GM18858 (cell line): ENCODE measurements around the gene ARID3A.

Source experiments
- ATAC-seq: cut with Tn5 transposase; IDR thresholded peaks from one replicate; pipeline ENCODE4 v1.9.1; 2021; ENCODE audit not compliant: unreplicated experiment

The ARID3A gene

GRCh38 chr19:960601-960938 is 34.7 kb downstream of the ARID3A start:
- no peak for ATAC-seq

DNA sequence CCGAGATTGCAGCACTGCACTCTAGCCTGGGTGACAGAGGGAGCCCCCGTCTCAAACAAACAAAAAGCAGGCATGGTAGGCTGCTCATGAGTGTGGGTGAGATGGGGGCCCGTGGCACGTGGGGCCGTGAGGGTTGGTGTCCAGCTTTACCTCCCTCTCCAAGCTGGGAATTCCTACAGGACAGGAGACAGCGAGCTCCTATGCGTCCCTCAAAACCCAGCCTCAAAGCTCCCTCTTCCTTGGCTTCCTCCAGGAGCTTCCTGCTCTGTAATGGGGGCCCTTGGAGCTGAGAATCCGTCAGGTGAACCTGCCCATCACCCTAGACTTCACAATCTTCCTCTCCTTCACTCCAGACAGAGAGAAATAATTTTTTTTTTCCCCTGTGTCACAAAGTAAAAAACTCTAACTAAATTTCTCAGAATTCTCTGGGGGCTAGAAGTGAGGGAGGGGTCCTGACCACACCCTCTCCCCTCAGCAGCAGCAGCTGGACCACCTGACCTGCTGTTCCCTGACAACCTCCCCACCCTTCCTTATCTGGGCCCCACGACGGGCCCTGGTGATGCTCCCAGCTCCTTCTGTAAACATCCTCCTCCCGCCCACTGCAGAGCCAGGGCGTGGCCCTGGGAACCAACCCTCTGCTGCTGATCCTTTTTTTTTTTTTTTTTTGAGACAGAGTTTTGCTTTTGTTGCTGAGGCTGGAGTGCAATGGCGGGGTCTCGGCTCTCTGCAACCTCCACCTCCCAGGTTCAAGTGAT is 36.2 kb downstream of the ARID3A start:
- ATAC-seq = no peak

GRCh38 chr19:962683-963400 is 37.0 kb downstream of the ARID3A start:
- ATAC-seq = no peak

DNA sequence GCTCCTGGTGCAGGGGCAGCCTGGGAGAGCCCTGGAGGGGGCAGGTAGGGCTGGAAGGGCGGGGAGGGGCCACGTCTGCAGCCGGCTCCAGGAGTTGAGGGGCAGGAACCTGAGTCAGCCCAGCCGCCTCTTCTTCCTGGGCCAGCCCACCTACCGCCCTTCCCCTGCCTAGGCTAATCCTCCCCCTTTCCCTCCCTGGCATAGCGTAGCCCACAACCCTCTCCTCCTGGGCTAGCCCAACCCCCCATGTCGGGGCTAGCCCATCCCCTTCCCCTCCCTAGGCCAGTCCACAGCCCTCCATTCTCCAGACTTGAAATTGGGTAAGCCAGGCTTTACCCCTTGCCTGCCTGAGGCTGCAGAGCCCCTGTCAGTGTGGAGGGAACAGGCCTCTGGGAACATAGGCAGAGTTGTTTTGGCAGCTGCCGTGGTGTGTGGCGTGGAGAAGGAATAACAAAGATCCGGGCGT is 37.7 kb downstream of the ARID3A start:
- ATAC-seq = no peak

DNA sequence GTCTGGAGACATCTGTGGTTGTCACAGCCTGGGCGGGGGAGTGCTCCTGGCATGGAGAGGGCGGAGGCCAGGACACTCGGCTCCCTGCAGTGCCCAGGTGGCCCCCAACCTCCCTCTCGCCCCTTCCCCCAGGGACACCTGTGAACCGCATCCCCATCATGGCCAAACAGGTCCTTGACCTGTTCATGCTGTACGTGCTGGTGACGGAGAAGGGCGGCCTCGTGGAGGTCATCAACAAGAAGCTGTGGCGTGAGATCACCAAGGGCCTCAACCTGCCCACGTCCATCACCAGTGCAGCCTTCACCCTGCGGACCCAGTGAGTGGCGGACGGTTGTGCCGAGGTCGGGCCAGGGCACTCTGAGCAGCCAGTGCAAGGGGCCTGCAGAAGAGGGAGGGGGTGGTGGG is 38.3 kb downstream of the ARID3A start:
- ATAC-seq = no peak

DNA sequence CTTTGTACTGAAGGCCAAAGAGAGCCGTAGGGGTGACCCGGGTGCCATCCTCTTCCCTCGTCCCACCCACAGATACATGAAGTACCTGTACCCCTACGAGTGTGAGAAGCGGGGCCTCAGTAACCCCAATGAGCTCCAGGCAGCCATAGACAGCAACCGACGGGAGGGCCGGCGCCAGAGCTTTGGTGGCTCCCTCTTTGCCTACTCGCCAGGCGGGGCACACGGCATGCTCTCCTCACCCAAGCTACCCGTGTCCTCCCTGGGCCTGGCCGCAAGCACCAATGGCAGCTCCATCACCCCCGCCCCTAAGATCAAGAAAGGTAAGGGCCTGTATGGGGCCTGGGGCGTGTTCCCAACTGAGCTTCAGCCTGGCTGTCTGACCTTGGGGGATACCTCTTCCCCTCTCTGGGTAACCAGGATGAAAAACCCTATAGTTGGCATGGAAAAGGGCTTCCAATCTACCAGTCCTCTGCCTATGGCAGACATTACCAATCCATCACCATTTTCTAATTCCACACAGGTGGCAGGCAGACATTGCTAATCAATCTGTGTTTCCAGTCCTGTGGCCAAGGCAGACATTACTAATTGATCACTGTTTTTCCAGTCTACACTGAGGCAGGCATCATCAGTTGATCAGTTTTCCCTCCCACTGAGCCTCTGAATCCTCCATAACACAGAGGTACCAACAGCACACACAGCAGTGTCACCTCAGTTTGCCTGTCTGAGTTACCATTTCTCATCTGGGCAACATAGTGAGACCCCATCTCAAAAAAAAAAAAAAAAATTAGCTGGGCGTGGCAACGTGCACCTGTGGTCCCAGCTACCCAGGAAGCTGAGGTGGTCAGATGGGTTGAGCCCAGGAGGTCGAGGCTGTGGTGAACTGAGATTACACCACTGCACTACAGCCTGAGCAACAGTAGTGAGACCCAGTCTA is 39.2 kb downstream of the ARID3A start:
- ATAC-seq = no peak

DNA sequence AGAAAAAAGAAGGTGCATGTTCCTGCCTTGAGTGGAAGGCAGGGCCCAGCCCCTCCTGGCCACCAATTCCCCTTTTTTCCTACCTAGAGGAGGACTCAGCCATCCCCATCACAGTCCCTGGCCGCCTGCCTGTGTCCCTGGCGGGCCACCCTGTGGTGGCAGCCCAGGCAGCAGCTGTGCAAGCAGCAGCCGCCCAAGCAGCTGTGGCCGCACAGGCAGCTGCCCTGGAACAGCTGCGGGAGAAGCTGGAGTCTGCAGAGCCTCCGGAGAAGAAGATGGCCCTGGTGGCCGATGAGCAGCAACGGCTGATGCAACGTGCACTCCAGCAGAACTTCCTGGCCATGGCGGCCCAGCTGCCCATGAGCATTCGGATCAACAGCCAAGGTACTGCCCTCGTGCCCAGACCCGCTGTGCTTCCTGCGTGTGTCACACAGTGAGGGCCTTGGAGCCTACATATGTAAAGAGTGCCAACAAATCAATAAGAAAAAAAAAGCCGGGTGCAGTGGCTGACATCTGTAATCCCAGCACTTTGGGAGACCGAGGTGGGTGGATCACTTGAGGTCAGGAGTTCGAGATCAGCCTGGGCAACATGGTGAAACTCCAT is 40.8 kb downstream of the ARID3A start:
- no peak for ATAC-seq

GRCh38 chr19:970695-971094 is 44.9 kb downstream of the ARID3A start:
- ATAC-seq = no peak

DNA sequence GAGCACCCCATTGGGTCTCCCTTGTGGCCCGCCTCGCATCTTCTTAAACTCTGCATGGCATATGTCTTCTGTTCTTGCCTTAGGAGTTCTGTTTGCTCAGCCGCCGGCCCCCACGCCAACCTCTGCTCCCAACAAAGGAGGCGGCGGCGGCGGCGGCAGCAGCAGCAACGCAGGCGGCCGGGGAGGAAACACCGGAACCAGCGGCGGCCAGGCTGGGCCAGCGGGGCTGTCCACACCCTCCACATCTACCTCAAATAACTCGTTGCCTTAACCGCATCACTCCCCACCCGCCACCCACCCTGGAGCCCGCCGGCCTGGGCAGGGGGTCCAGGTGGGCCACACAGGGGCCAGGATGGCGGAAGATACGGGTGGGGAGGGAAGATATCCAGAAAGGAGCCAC is 46.0 kb downstream of the ARID3A start:
- no peak for ATAC-seq

GRCh38 chr19:972281-972680 is 46.4 kb downstream of the ARID3A start:
- no peak for ATAC-seq

DNA sequence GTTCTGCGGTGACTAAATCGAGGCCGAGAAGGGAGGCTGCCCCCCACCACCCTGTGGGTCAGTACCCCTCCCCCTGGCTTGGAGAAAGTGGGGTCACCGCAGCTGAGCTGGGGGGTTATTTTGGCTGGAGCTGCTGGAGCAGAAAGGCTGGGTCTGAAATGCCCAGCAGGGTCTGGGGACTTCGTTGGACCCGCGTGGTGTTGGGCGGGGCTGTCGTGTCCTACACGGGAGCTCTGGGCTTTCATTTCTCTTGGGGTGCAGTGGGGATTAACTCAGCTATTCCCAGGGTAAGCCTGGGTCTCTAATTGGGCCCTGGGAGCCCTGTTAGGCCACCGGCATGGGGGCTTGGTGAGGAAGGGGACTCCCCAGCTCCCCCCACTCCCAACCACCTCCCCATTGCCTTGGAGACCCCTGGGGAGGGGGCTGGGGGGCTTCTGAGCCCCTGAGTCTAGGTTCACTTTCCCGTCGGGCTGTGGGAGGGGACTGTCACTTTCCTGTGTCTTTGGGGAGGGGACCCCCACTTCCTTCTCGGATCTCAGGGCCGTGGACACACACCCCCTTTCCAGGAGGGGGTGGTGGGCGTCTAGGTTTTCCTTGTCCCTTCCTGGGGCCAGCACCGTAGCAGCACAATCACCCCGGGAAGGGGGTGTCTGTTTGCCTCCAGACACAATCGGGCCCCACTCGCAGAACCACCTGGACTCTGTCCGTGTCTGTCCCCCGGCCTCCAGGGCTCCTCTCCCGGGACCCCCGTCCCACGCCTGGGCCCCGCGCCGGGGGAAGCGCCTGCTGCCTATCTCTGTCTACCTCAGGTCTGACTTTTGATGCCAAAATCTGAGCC is 48.1 kb downstream of the ARID3A start:
- no peak for ATAC-seq

GRCh38 chr19:974564-975257 is 48.9 kb downstream of the ARID3A start:
- no peak for ATAC-seq

DNA sequence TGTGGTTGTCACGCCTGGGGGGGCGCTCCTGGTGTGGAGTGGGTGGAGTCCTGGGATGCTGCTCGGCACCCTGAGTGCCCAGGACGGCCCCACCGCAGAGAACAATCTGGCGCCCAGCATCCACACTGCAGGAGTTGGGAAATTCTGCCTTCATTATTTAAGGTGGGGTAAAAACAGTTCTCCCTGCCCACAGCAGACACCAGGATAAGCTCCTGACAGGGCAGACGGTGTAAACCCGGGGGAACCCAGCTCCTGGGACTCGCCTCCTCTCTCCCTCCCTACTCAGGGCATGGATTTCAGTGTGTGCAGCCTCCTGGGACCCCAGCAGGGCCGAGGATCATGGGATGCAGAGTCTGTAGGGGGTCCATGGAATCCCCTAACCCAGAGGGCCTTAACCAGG is 50.6 kb downstream of the ARID3A start:
- ATAC-seq = no peak

- ATAC-seq = no peak
Observed at GRCh38 chr19:977058-977464, 51.2 kb downstream of the ARID3A start.

DNA sequence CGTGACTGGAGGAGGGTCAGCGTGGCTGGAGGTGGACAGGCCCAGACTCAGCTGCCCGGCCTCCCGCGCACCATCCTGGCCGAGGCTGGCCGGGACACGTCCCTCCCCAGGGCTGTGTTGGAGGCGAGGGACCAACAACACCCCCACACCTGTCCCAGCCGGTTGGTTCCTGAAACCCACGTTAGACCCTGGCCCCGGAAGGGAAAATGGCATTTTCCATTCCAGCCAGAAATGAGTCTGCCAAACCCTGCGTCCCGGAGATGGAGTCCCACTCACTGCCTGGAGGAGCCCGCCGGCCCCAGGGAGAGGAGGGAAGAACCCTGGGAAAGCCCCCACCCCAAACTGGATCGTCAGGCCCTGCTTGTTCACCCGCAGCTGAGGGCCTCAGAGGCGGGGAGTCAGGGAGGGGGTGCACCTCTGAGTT is 53.5 kb downstream of the ARID3A start:
- no peak for ATAC-seq

DNA sequence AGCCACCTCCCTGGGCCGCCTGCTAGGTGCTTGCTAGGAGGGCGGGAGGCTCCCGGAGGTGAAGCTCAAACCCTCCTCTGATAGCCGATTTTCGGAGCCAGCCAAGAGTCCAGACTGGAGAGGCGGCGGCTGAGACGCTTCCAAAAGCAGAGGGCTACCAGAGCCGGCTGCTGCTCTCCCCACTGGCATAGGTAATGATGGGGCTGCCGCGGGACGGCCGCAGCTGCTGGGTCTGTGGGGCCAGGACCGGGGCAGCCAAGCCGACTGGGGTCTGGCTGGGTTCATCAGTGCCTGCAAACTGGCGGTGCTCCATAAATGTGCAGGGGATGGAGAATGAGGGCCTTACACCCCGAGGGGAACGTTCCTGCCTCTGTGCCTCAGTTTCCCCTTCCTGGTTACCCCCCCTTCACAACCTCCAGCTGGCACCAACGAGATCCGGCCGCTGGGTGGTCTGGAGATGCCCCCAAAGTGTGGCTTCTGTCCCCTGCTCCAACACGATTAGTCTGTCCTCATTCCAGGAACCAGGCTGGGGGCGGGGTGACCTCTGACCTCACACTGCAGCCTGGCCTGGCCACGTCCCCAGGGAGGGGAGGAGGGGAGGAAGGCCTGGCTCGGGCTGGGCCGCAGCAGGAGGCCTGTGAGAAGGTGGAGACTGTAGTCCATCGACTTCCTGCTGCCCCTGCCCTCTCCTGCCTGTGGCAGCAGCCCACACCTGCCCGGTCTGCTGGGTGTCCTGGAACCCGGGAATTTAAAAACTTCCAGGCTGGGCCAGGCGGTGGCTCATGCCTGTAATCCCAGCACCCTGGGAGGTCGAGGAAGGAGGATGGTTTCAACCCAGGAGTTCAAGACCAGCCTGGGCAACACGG is 54.5 kb downstream of the ARID3A start:
- ATAC-seq = no peak

GRCh38 chr19:982567-983170 is 56.8 kb downstream of the ARID3A start:
- ATAC-seq = no peak
